ENCODE data around the gene PIGQ. TPM values are rescaled to one million over a fixed set of nuclear protein-coding genes. Genes with fewer than 3 reads are reported as not detected.

PIGQ gene
- total and polyA plus RNA-seq, 2 of the 4 experiments (the other 2 are of a cell fraction): 5.9 to 36.8 TPM

- Histone ChIP-seq H4K8ac (ENCODE audit: low read depth in 2 of 2, low read length in 2 of 2) (peak overlapping the region; percentile 37 to 100), H3K36me3 (ENCODE audit: control insufficient read depth, insufficient read depth, low read length) (0 out of 2 replicates have a peak, but pooled peaks cover 2% of the 10 kb centered on the region), H3K23ac (ENCODE audit: low read depth, low read length) (peak overlapping the region; percentile 88), H3K9me1 (ENCODE audit: insufficient read depth, low read length) (peaks cover 17% of the 10 kb centered on the region; the same call in 1 of the 2 replicates), H2BK20ac (ENCODE audit: low read depth, low read length) (peak overlapping the region; percentile 94; the same call in 1 of the 2 replicates), H4K20me1 (ENCODE audit: insufficient read depth, low read length) (peaks cover 41% of the 10 kb centered on the region), H3K27ac (ENCODE audit: insufficient read depth, low read length) (peak overlapping the region; percentile 92), H2BK120ac (ENCODE audit: low read depth, low read length) (peak overlapping the region; percentile 99), H3K4me3 (ENCODE audit: insufficient read depth, low read depth, low read length) (peak overlapping the region; percentile 68), H3K27me3 (ENCODE audit: control insufficient read depth, insufficient read depth, low read length) (no peaks in the 10 kb centered on the region), H2AK5ac (ENCODE audit: low read depth, low read length) (peak overlapping the region; percentile 90), H3K4me1 (ENCODE audit: control insufficient read depth, insufficient read depth, low read length) (peaks cover 18% of the 10 kb centered on the region), H2BK5ac (ENCODE audit: low read depth, low read length, poor library complexity, severe bottlenecking) (peak overlapping the region; percentile 95), H3K4me2 (ENCODE audit: low read depth, low read length) (peak overlapping the region; percentile 54), H3K14ac (replicated peaks; ENCODE audit: low read depth, low read length) (peak overlapping the region; percentile 99), H3K9ac (ENCODE audit: low read depth, low read length) (peak overlapping the region; percentile 84), H4K5ac (ENCODE audit: low read depth, low read length) (peak overlapping the region; percentile 67), H2AFZ (replicated peaks; ENCODE audit: low read length, poor library complexity) (peak overlapping the region; percentile 100), H3K79me1 (ENCODE audit: low read depth in 1 of 2, low read length in 2 of 2) (peaks cover 20 to 66% of the 10 kb centered on the region in 2 experiments; a peak in 3 of 4 replicates), H2AK9ac (replicated peaks; ENCODE audit: low read depth, low read length, poor library complexity) (peak overlapping the region; percentile 100), H2BK15ac (ENCODE audit: low read depth, low read length) (peak overlapping the region; percentile 94; the same call in 1 of the 3 replicates), H3K56ac (ENCODE audit: extremely low read depth, insufficient read depth, low read length) (peak overlapping the region; percentile 89), H4K91ac (ENCODE audit: insufficient read depth, low read depth, low read length) (peak overlapping the region; percentile 97), H3K18ac (ENCODE audit: low read depth, low read length) (peak overlapping the region; percentile 71), H3K9me3 (ENCODE audit: control insufficient read depth, insufficient read depth, low read length) (no peaks in the 10 kb centered on the region), H3K4ac (ENCODE audit: low read depth, low read length) (peak overlapping the region; percentile 99)
- CTCF ChIA-PET: no interaction called here
- in situ Hi-C loops (cut with MboI; ENCODE audit: low sequenced_read_pairs) (no loop called here), intact Hi-C loops (cut with micrococcal nuclease) (loop anchor here (2.0 kb wide), 2 partner anchors 48 to 192 kb away; partner anchors contain the start of genes METTL26 and NME4), dilution Hi-C loops (cut with HindIII; ENCODE audit: low sequenced_read_pairs, unreplicated experiment) (no loop called here)
- BruUV-seq (replicated peaks): no TSS peak
- WGBS, 2 experiments (ENCODE audit: extremely low coverage in 2 of 2, insufficient read length in 1 of 2): 1% methylated on average over 52 of the region's 107 CpGs; no CpG with 5 or more reads in 1 of the 2 experiments
- DNase-seq (peak; percentile 92), ATAC-seq (ENCODE audit: low read depth) (peak; percentile 84)
- POLR2A ChIA-PET (ENCODE audit: unreplicated experiment): no interaction called here
- TF ChIP-seq USF2 (IDR thresholded peaks at IDR 0.05; ENCODE audit: low read depth, low read length) (peak; percentile 85), RFX5 (IDR thresholded peaks at IDR 0.05; ENCODE audit: low read depth, low read length) (no peak), NFE2L2 (IDR thresholded peaks at IDR 0.05; ENCODE audit: low read depth, low read length) (0 out of 2 replicates have a peak, but pooled peaks have one; percentile 4), MXI1 (IDR thresholded peaks at IDR 0.05; ENCODE audit: borderline replicate concordance, low read depth, low read length) (peak; percentile 62; the same call in 1 of the 2 replicates), POLR2A (IDR thresholded peaks at IDR 0.05; ENCODE audit: low read depth, low read length) (peak; percentile 70; the same call in 1 of the 2 replicates)
Observed at GRCh38 chr16:588889-589657, 19.3 kb downstream of the PIGQ start.

All from IMR-90 (cell line).